NCI-H128 (cell line): ENCODE data around the gene MCC.

Experiments used
- DNase-seq: peaks from one replicate; lab custom pipeline; 2025; ENCODE audit not compliant: unreplicated experiment; lab: John Stamatoyannopoulos, UW

Gene MCC

DNA sequence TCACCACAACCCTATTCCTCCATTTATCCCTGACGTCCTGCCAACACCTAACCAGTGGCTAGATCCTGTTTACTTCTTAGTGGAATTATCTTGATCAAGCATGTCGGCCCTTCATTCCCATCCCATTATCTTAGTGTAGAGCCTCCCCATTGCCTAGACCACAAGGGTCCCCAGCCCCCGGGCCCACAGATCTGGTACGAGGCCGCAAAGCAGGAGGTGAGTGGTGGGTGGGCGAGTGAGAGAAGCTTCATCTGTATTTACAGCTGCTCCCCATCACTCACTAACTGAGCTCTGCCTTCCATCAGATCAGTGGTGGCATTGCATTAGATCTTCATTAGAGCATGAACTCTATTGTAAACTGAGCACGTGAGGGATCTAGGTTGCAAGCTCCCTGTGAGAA lies 236.2 kb downstream of the MCC start:
- DNase-seq = no peak

DNA sequence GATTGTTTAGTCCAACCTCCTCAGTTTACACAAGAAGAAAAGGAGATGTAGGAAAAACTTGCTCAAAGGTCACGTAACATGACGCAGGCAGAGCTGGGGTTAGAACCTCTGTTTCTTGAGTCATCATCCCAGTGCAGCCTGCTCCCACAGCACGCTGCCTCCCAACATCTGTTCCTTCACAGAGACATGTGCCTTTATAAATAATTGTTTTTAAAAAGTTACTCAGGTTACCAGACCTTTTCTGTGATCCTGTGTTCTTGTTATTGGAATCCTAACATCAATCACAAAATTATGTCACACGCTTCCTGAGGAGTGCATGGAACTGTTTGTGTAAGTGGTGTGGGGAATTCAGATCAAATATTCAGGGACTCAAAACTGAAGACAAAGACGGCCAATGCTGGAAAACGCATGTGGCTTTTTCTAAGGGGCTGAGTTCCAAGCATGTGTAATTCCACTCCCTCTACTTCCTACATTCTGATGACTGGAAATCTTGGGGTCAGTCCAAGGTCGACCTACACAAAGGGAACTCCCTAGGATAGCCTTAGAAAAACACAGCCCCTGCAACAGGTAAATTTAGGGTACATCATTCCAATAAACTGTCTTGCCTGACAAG lies 237.8 kb downstream of the MCC start:
- DNase-seq = no peak

DNA sequence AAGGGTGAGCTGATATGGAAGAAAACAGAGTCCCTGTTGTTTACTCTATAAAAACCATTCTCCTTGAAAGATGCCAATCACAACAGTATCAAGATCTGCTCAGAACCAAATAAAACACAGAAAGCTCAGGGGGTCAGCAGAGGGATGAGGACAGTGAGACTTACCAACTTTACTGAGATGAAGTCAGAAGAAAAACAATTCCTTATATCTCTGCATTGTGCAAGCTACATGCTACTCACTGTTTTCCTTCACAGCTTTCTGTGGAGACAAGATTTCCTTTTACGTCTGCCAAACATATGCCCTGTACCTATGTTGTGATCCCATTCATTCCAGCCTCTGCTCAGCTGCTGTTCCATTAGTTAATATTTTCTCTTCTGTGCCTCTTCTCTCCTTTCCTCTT lies 239.0 kb downstream of the MCC start:
- no peak for DNase-seq

DNA sequence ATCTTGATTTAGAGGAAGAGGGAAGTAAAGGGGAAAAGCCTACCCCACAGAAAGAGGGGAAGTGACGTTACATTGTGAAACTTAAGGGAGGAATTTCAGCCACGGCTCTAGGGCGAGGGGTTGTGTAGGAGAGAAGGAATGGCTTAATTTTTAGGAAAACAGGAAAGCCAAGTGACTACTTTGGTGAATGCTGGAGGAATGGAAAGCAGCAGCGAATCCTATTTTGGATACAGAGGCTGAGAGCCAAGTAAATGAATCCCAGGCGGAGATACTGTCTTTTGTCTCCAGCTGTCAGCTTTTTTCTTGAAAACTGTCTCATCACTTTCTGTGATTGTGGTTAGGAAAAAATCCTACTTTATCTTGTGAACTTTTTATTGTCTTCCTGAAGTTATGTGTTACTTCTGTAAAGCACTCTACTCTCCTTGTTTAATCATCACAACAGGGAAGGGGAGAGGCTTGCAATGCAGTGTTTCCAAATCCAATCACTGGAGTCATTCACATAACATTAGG lies 241.8 kb downstream of the MCC start:
- DNase-seq = no peak

DNA sequence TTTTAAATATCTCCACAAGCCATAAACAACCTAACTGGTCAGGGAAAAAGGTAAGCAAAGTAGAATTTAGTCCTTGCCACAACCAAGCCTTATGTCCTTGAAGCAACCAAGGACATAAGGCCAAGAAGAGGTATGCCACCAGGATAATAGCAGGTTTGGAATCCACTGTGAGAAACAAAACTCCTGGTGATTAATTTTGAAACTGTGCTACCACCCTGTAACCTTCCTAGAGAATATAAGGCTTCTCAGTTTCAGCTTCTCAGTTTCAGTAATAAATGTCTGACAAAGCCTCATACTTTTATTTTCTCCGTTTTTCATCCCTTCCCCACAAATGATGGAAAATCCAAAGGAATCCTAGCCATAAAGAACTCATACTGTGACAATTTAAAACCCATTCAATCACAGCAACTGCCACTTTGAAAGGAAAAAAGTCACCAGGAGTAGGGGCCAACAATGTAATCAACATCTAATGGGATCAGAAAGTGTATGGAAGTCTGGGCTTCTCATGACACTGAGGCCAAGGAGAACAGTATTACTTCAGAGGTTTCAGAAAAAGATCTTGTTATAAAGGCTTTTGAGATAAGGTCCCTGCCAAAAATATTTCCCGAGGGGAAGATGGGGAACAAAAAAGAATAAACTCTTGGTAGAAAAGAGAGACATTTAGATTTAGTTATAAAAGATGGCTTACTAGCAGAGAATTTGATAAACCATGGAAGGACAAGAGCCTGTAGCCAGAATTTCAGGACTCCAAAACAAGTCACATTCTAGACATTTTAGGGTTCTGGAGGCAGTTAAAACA lies 242.6 kb downstream of the MCC start:
- DNase-seq = no peak

DNA sequence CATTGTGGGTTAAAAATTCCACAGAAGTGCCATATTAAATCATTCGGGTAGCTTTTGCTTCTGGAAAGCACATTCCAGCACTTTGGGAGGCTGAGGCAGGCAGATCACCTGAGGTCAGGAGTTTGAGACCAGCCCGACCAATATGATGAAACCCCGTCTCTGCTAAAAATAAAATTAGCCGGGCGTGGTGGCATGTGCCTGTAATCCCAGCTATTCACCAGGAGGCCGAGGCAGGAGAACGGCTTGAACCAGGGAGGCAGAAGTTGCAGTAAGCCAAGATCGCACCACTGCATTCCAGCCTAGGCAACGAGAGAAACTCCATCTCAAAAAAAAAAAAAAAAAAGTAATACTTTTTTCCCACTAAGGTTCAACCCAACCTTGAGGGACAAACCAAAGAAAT lies 243.3 kb downstream of the MCC start:
- no peak for DNase-seq

- no peak for DNase-seq
Measured at GRCh38 chr5:113243349-113243664, 244.9 kb downstream of the MCC start.

DNA sequence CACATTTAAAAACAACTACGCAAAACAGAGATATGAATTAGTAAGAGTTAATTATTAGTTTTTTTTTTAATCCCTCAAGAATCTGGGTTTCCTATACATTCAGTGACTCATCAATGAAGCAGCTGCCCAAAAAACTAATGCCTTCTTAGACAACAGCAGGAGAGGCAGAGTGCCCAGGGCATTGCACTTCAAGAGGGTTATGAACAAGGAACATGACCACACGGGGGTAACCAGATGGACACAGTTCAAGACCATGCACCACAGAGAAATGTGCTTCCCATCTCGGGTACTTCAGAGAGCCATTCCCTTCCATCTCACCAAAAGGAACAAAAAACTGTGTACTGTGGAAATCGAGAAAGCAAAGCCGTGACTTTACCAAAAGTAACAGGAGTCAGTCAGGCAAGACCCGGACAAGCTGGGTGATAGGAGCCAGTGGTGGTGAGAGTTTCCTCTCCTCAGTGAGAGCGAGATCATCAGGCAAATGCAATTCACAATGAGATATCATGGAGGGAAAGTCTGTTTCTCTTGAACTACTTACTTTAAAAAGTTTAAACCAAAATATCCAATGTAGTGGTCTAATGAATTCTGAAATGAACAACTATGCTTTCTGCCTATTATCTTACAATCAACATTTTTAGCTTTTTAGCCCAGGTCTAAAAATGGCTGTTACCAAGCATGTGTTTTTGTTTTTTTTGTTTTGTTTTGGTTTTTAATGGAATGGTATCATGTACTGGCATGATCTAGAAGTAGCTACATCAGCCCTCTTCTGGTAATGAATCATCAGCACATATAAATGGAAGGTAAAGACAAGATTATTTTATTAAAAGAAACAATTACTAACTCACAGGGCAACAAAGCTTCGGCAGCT lies 245.5 kb downstream of the MCC start:
- DNase-seq = no peak

DNA sequence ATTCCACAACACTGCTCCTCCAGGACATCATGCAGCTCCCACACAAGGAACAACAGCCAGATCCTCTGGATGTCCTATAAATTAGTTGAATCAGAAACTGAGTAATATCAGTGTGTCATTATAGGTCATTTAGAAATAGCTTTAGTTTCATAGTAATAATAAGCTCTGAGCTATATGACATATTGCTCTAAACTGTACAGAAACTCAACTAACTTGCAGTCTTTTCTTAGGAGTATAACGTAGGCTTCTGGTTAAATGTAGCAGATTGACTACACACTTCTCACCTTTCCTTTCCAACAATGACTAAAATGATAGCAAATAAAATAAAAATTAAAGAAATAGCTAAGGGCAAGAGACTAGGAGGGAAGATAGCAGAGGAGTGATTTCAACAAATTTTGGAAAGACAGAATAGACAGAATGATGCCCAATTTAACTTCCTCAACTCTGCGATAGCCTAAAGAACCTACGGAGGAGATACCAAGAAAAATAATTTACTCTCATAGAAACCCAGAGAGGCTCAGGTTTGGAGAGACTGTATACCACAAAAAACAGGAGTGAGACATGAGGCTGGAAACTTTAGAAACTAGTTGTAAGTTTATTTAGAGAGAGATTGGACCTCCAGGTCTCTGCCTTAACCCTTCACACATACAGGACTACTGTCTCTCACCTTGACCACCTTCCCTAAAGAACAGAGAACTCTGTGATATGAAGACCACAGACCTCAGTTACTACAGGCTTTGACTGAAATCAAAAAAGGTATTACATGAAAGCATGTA lies 247.1 kb downstream of the MCC start:
- DNase-seq = no peak

GRCh38 chr5:113240032-113240431 lies 248.2 kb downstream of the MCC start:
- no peak for DNase-seq

- no peak for DNase-seq
Measured at GRCh38 chr5:113237893-113238292, 250.4 kb downstream of the MCC start.

DNA sequence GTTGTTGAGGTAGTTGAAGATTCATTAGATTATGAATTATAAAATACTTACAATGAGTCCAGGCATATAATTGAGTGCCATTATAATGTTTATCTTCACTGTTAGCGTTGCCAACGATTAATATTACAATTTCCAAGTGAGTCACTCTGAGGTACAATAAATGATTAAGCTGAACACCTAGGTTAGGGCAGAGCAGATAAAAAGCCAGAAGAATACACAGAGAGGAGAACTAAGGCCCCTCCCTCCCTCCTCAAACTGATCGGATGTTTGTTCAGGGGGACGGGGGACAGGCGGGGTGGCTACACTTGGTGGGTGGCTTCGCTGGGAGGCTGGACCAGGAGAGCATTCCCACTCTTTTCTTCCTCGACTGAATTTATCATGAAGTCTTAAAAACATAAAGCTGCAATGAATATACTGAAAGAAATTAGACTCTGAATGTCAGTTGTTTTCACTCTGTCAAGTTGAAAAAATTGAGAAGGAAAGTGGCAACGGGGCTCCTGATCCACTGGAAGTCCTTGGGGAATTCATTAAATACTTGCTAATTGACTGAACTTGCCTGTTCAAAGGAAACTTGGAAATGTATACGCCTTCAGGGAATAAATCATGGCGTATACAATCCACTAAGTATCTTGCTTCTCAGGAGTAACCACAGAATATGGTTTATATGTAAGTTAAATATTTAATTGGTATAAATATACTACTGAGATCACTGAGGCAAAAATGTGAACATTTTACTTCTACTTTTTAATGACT lies 251.5 kb downstream of the MCC start:
- no peak for DNase-seq

GRCh38 chr5:113235884-113236283 lies 252.4 kb downstream of the MCC start:
- no peak for DNase-seq

DNA sequence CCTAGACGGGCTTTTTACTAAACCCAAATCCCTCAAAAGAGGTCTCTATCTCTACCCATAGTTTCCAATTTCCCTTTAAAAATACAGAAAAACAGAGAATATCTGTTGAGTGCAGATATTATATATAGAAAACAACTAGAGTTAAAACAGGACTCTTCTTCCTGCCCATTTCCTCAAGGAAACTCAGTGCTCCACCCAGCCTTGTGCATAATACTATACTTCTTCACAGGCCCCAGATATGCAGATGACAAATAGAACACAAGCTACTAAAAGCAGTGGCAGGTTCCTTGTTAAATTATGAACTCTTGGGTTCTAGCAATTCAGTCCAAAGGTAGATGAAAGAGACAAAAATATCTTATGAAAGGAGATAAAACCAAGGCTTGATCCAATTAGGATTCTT lies 253.7 kb downstream of the MCC start:
- DNase-seq = no peak

GRCh38 chr5:113233606-113234005 lies 254.6 kb downstream of the MCC start:
- no peak for DNase-seq

GRCh38 chr5:113232667-113233066 lies 255.6 kb downstream of the MCC start:
- no peak for DNase-seq

DNA sequence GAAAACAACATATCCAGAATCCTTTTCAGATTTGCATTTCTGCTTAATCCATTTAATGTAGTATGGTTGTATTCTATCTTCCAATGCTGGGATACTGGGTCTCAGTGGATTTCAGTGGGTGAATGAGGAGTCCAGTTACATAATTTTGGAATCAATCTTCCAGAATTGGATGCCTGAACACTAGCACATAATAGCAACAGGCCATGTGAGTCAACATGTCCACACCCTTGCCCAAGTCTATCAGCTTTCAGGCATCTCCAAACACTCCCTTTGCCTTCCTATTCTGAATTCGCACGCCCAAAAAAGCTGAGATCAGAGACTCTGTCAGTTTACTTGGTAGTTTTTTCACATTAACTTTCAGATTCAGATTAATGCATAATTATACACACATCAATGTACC lies 256.0 kb downstream of the MCC start:
- DNase-seq = no peak

- no peak for DNase-seq
Measured at GRCh38 chr5:113231653-113232000, 256.6 kb downstream of the MCC start.

GRCh38 chr5:113230711-113231652 lies 257.3 kb downstream of the MCC start:
- no peak for DNase-seq
